Lower lobe of right lung (tissue), 2 donors: ENCODE data around the gene CUEDC1. TPM values are rescaled to one million over a fixed set of nuclear protein-coding genes. Genes with fewer than 3 reads are reported as not detected.

Source experiments
- ATAC-seq, 2 donors: fragments of 200-7000 bp; cut with Tn5 transposase; one replicate each; pipeline ENCODE4 v1.9.1; 2020 to 2022; ENCODE audit warnings: mild to moderate bottlenecking in 2 of 2, moderate library complexity in 2 of 2
- DNase-seq: peaks from one replicate; pipeline ENCODE4 v3.0.0-alpha.2; 2020
- H3K27ac ChIP-seq: fragments of 200-600 bp; one replicate; pipeline ENCODE4 v1.8.0; 2022
- H3K27me3 ChIP-seq: fragments of 200-600 bp; one replicate; pipeline ENCODE4 v1.8.0; 2022; ENCODE audit warnings: low read depth
- H3K36me3 ChIP-seq: fragments of 200-600 bp; one replicate; pipeline ENCODE4 v1.8.0; 2022; ENCODE audit warnings: mild to moderate bottlenecking
- H3K4me1 ChIP-seq: fragments of 200-600 bp; one replicate; pipeline ENCODE4 v1.8.0; 2022
- H3K4me3 ChIP-seq: fragments of 200-600 bp; one replicate; pipeline ENCODE4 v1.8.0; 2022; ENCODE audit warnings: mild to moderate bottlenecking
- H3K9me3 ChIP-seq: fragments of 200-600 bp; one replicate; pipeline ENCODE4 v1.8.0; 2022
- intact Hi-C: fragments of 100-400 bp; cut with DNase I; formaldehyde crosslinking; loops from one replicate; pipeline ENCODE4 v1.11.0; 2022
- total RNA-seq: library from RNA; stranded (reverse); fragmentation: NEBNext Ultra II Directional; extraction: Animal tissue kit (Norgen Biotek cat#: 25700); gene quantifications from one replicate; pipeline ENCODE4 v1.2.1, GENCODE V29; 2021
- TF ChIP-seq, protein P1 (sequence below): fragments of 200-600 bp; IDR thresholded peaks from one replicate; pipeline ENCODE4 v1.8.0; 2022; ENCODE audit warnings: antibody characterized with exemption, mild to moderate bottlenecking
- donor health status: DM: no; HTN: yes; CAD: no; lungs with severe emphysema.

The CUEDC1 gene
- total RNA-seq, 1 donor from 2014 or later = 42.8 TPM

GRCh38 chr17:57914273-57915142 lies 40.7 kb downstream of the CUEDC1 start:
- no peaks in the 10 kb centered on the region for H3K27me3 ChIP-seq
- no peaks in the 10 kb centered on the region for H3K9me3 ChIP-seq
- no peak overlapping the region for H3K4me3 ChIP-seq
- DNase-seq (no peak), ATAC-seq (no peak)
- TF ChIP-seq, protein P1, sequence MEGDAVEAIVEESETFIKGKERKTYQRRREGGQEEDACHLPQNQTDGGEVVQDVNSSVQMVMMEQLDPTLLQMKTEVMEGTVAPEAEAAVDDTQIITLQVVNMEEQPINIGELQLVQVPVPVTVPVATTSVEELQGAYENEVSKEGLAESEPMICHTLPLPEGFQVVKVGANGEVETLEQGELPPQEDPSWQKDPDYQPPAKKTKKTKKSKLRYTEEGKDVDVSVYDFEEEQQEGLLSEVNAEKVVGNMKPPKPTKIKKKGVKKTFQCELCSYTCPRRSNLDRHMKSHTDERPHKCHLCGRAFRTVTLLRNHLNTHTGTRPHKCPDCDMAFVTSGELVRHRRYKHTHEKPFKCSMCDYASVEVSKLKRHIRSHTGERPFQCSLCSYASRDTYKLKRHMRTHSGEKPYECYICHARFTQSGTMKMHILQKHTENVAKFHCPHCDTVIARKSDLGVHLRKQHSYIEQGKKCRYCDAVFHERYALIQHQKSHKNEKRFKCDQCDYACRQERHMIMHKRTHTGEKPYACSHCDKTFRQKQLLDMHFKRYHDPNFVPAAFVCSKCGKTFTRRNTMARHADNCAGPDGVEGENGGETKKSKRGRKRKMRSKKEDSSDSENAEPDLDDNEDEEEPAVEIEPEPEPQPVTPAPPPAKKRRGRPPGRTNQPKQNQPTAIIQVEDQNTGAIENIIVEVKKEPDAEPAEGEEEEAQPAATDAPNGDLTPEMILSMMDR = no peak
- no peaks in the 10 kb centered on the region for H3K36me3 ChIP-seq
- H3K4me1 ChIP-seq = peaks cover 74% of the 10 kb centered on the region
- intact Hi-C loops = no loop called here
- H3K27ac ChIP-seq = peak overlapping the region; percentile 41

DNA sequence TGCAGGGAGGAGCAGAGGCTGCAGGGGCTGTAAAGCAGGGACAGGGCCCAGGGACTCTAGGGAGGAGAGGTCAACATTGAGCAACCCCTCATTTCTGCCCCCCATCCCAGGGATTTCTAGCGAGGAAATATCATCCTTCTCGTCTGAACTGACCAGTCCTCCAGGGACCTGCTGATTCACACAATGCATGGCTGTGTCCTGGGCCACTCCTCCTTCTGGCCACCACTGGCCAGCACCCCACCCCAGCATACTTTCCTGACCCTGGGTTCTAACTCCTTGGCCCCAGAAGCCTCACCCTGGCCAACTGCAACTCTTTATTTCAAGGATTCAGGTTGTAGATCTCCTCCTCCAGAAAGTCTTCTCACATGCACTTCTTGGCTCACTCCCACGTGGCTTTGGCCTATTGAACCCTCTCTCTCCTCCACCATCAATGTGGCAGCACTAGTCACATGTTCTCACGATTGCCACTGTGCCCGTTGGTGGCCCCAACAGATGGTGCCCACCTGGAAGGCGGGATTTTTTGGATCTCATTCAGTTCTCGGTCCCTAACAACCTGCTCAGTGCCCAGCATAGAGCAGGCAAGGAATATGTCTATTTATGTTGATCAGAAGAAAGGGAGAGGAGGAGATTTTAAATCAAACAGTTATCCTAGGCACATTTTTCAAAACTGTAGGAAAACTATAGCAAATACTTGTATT lies 41.5 kb downstream of the CUEDC1 start:
- peaks cover 74% of the 10 kb centered on the region for H3K4me1 ChIP-seq
- TF ChIP-seq, protein P1 = no peak
- no peaks in the 10 kb centered on the region for H3K27me3 ChIP-seq
- no peak for DNase-seq
- intact Hi-C loops = no loop called here
- H3K36me3 ChIP-seq = no peaks in the 10 kb centered on the region
- H3K4me3 ChIP-seq = no peak overlapping the region
- no peak for ATAC-seq
- H3K9me3 ChIP-seq = no peaks in the 10 kb centered on the region
- no peak overlapping the region for H3K27ac ChIP-seq

DNA sequence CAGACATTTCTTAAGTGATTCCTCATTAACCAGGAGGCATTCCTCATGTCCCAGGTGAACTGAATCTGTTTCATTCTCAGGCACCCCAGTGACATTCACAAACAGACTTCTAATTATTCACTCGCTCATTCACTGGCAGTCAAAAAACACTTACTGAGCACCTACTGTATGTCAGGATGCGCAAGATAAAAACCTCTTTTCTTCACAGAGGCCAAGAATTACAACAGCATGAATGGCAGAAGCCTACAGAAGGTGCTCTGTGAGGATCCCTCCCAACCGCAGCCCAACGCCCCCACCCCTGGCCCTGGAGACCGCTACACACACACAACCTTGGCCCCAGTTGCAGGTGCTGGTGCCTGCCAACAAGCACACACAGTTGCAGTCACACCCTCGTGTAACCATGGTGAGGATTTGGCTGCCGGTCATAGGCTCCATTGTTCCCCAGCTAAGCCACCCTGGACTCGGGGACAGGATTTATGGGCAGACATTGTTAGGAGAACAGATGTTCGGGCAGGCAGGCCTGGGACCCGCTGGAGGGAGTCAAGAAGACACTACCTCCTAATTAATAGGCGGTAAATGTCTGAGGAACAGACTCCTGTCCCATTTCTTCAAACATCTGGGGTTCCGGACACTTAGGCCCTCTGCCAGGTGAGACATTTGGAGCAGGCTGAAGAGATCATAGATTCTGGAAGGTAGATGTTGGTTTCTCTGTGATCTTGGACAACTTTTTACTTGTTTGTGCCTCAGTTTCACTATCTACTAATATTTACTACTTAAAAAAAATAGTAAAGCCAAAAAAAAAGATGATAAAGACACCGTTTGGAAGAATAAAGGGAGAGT lies 43.2 kb downstream of the CUEDC1 start:
- H3K27ac ChIP-seq = peak overlapping the region; percentile 60
- TF ChIP-seq, protein P1 = no peak
- ATAC-seq = peak; percentile 86 to 90
- peak; percentile 90 for DNase-seq
- H3K4me1 ChIP-seq = peaks cover 58% of the 10 kb centered on the region
- H3K36me3 ChIP-seq = no peaks in the 10 kb centered on the region
- no peak overlapping the region for H3K4me3 ChIP-seq
- H3K27me3 ChIP-seq = no peaks in the 10 kb centered on the region
- intact Hi-C loops = no loop called here
- H3K9me3 ChIP-seq = no peaks in the 10 kb centered on the region

DNA sequence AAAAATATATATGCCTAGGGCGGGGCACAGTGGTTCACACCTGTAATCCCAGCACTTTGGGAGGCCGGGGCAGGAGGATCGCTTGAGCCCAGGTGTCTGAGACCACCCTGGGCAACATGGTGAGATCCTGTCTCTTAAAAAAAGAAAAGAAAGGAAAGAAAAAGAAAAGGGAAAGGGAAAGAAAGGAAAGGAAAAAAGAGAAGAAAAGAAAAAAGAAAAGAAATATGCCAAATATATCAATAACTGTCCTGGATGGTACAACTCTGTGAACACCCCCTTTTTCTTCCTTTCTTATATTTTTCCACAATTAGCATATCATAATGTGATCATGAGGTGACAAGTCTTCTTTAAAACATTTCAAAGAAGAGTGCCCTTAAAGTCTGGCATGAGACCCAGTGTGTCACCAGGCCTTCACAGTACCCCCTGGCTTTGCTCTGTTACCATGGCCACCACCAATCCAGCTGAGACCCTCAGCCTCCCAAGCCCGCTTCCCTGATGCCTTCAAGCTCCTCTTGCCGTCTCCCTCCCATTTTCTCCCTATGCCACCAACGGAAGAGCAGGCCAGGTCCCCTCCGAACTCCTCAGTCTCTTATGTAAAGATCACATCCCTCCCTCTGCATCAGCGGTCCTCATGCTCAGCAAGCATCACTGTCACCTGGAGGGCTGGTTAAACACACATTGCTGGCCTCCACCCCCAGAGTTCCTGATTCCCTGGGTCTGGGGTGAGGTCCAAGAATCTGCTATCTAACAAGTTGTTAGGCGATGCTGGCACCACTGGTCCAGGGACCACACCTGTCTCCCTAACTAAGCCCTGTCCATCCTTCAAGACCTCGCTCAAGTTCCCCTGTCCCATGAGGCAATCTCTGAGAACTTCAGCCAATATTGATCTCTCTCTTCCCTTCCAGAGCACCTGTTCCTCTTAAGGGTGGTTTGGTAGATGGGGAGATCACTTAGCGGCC lies 44.5 kb downstream of the CUEDC1 start:
- H3K27ac ChIP-seq = peak overlapping the region; percentile 60
- TF ChIP-seq, protein P1 = no peak
- H3K27me3 ChIP-seq = no peaks in the 10 kb centered on the region

More for the DNA sequence above, 44.5 kb downstream of the CUEDC1 start:
- Histone ChIP-seq H3K4me1 (peaks cover 49% of the 10 kb centered on the region), H3K36me3 (no peaks in the 10 kb centered on the region), H3K9me3 (no peaks in the 10 kb centered on the region), H3K4me3 (no peak overlapping the region)
- ATAC-seq (no peak), DNase-seq (no peak)
- intact Hi-C loops = no loop called here
